ENCODE measurements around the gene RTP2. TPM values are rescaled to one million over a fixed set of nuclear protein-coding genes. Genes with fewer than 3 reads are reported as not detected.

Gene RTP2
- total and polyA plus RNA-seq, 10 of the 15 experiments (the other 5 are each of a cell fraction or from before 2014, with no cell fraction given): not detected

DNA sequence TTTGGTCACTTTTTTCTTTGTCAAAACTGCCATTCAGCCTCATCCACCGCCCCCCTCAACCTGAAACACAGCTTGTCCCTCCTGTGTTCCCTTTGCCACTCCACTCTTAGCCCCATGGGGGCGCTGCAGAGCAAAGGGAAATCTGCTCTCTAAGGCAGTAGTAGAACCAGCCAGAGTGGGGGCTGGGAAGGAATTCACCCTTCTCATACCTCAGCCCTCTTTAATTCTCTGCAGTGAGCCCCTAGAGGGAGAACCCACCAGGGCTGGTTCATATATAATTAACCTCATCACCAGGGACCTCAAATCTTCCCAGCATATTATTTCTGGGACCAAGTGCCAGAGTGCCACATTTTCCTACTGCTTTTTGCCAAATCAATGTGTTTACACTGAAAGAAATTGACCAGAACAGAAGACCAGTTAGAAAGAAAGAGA lies 45.7 kb upstream of the RTP2 start (continued):
- TF ChIP-seq, protein P1, sequence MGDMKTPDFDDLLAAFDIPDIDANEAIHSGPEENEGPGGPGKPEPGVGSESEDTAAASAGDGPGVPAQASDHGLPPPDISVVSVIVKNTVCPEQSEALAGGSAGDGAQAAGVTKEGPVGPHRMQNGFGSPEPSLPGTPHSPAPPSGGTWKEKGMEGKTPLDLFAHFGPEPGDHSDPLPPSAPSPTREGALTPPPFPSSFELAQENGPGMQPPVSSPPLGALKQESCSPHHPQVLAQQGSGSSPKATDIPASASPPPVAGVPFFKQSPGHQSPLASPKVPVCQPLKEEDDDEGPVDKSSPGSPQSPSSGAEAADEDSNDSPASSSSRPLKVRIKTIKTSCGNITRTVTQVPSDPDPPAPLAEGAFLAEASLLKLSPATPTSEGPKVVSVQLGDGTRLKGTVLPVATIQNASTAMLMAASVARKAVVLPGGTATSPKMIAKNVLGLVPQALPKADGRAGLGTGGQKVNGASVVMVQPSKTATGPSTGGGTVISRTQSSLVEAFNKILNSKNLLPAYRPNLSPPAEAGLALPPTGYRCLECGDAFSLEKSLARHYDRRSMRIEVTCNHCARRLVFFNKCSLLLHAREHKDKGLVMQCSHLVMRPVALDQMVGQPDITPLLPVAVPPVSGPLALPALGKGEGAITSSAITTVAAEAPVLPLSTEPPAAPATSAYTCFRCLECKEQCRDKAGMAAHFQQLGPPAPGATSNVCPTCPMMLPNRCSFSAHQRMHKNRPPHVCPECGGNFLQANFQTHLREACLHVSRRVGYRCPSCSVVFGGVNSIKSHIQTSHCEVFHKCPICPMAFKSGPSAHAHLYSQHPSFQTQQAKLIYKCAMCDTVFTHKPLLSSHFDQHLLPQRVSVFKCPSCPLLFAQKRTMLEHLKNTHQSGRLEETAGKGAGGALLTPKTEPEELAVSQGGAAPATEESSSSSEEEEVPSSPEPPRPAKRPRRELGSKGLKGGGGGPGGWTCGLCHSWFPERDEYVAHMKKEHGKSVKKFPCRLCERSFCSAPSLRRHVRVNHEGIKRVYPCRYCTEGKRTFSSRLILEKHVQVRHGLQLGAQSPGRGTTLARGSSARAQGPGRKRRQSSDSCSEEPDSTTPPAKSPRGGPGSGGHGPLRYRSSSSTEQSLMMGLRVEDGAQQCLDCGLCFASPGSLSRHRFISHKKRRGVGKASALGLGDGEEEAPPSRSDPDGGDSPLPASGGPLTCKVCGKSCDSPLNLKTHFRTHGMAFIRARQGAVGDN (IDR thresholded peaks at IDR 0.05): no peak
- TF ChIP-seq, protein P2, sequence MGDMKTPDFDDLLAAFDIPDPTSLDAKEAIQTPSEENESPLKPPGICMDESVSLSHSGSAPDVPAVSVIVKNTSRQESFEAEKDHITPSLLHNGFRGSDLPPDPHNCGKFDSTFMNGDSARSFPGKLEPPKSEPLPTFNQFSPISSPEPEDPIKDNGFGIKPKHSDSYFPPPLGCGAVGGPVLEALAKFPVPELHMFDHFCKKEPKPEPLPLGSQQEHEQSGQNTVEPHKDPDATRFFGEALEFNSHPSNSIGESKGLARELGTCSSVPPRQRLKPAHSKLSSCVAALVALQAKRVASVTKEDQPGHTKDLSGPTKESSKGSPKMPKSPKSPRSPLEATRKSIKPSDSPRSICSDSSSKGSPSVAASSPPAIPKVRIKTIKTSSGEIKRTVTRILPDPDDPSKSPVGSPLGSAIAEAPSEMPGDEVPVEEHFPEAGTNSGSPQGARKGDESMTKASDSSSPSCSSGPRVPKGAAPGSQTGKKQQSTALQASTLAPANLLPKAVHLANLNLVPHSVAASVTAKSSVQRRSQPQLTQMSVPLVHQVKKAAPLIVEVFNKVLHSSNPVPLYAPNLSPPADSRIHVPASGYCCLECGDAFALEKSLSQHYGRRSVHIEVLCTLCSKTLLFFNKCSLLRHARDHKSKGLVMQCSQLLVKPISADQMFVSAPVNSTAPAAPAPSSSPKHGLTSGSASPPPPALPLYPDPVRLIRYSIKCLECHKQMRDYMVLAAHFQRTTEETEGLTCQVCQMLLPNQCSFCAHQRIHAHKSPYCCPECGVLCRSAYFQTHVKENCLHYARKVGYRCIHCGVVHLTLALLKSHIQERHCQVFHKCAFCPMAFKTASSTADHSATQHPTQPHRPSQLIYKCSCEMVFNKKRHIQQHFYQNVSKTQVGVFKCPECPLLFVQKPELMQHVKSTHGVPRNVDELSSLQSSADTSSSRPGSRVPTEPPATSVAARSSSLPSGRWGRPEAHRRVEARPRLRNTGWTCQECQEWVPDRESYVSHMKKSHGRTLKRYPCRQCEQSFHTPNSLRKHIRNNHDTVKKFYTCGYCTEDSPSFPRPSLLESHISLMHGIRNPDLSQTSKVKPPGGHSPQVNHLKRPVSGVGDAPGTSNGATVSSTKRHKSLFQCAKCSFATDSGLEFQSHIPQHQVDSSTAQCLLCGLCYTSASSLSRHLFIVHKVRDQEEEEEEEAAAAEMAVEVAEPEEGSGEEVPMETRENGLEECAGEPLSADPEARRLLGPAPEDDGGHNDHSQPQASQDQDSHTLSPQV (IDR thresholded peaks at IDR 0.05): no peak
- TF ChIP-seq CREB1 (IDR thresholded peaks at IDR 0.05; ENCODE audit: low read depth): no peak
- no peak for TF ChIP-seq HDAC2 (IDR thresholded peaks at IDR 0.05)
- no peak for TF ChIP-seq NR2F1 (conservative IDR thresholded peaks at IDR 0.05)
- TF ChIP-seq CBX3 (IDR thresholded peaks at IDR 0.05; ENCODE audit: borderline replicate concordance, low read depth): no peak
- 0 out of 2 replicates have a peak, but pooled peaks have one; percentile 10 for TF ChIP-seq IRF4 (IDR thresholded peaks at IDR 0.05; ENCODE audit: low read depth, low read length)
- TF ChIP-seq CBX5 (IDR thresholded peaks at IDR 0.05; ENCODE audit: low read depth): no peak
- TF ChIP-seq KAT2A (conservative IDR thresholded peaks at IDR 0.05; ENCODE audit: control insufficient read depth, low read depth, low read length): no peak
- peak; percentile 57; the same call in 1 of the 2 replicates for TF ChIP-seq BMI1 (IDR thresholded peaks at IDR 0.05; ENCODE audit: borderline replicate concordance)
- no peak for TF ChIP-seq ZNF384 (IDR thresholded peaks at IDR 0.05; ENCODE audit: borderline replicate concordance, low read depth, low read length)
- no peak for TF ChIP-seq SREBF1 (IDR thresholded peaks at IDR 0.05; ENCODE audit: low read length)
- TF ChIP-seq, protein P3, sequence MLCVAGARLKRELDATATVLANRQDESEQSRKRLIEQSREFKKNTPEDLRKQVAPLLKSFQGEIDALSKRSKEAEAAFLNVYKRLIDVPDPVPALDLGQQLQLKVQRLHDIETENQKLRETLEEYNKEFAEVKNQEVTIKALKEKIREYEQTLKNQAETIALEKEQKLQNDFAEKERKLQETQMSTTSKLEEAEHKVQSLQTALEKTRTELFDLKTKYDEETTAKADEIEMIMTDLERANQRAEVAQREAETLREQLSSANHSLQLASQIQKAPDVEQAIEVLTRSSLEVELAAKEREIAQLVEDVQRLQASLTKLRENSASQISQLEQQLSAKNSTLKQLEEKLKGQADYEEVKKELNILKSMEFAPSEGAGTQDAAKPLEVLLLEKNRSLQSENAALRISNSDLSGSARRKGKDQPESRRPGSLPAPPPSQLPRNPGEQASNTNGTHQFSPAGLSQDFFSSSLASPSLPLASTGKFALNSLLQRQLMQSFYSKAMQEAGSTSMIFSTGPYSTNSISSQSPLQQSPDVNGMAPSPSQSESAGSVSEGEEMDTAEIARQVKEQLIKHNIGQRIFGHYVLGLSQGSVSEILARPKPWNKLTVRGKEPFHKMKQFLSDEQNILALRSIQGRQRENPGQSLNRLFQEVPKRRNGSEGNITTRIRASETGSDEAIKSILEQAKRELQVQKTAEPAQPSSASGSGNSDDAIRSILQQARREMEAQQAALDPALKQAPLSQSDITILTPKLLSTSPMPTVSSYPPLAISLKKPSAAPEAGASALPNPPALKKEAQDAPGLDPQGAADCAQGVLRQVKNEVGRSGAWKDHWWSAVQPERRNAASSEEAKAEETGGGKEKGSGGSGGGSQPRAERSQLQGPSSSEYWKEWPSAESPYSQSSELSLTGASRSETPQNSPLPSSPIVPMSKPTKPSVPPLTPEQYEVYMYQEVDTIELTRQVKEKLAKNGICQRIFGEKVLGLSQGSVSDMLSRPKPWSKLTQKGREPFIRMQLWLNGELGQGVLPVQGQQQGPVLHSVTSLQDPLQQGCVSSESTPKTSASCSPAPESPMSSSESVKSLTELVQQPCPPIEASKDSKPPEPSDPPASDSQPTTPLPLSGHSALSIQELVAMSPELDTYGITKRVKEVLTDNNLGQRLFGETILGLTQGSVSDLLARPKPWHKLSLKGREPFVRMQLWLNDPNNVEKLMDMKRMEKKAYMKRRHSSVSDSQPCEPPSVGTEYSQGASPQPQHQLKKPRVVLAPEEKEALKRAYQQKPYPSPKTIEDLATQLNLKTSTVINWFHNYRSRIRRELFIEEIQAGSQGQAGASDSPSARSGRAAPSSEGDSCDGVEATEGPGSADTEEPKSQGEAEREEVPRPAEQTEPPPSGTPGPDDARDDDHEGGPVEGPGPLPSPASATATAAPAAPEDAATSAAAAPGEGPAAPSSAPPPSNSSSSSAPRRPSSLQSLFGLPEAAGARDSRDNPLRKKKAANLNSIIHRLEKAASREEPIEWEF (IDR thresholded peaks at IDR 0.05; ENCODE audit: insufficient replicate concordance, low read depth, low read length): no peak
- TF ChIP-seq, protein P4, sequence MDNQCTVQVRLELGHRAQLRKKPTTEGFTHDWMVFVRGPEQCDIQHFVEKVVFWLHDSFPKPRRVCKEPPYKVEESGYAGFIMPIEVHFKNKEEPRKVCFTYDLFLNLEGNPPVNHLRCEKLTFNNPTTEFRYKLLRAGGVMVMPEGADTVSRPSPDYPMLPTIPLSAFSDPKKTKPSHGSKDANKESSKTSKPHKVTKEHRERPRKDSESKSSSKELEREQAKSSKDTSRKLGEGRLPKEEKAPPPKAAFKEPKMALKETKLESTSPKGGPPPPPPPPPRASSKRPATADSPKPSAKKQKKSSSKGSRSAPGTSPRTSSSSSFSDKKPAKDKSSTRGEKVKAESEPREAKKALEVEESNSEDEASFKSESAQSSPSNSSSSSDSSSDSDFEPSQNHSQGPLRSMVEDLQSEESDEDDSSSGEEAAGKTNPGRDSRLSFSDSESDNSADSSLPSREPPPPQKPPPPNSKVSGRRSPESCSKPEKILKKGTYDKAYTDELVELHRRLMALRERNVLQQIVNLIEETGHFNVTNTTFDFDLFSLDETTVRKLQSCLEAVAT (IDR thresholded peaks at IDR 0.05): peak; percentile 43; the same call in 1 of the 2 replicates
- TF ChIP-seq FOXM1 (IDR thresholded peaks at IDR 0.05; ENCODE audit: low read depth, low read length): peak; percentile 38; the same call in 1 of the 2 replicates
- TF ChIP-seq HDGF (IDR thresholded peaks at IDR 0.05): 0 out of 2 replicates have a peak, but pooled peaks have one; percentile 31

Data from GM12878 (cell line).